Fibroblast of skin of scalp (primary cell): ENCODE data around the gene TTBK1.
"Not testable (repeated sequence)": the region's sequence is repeated elsewhere in the genome, so short reads cannot be mapped to it uniquely, and the experiment has no call there.

ENCODE experiments used
- DNase-seq: peaks from one replicate; pipeline ENCODE4 v3.0.0-alpha.2; 2013

TTBK1 gene

GRCh38 chr6:43290339-43290904 lies 47.1 kb downstream of the TTBK1 start:
- no peak for DNase-seq

DNA sequence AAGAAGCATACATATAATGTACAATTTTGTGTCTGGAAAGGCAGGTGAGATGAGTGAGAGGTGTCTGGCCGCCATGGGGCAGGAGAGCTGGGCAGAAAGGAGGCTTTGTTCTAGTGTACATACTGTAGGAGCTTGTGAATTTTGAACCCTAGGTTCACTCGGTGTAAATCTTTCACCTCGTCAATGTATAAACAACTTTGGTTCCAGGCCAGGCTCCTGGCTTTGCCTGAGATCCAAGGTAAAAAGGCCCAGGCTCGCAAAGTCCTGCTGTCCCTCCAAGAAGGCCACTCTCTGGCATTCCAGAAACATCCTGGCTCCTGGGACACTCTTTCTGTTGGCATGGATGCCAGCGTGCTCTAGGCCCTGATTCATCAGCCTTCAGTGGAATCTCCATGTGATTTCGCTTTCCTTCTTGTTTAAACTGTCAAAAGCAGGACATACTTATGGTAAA lies 47.6 kb downstream of the TTBK1 start:
- no peak for DNase-seq

- DNase-seq, result no peak
These were observed 48.4 kb downstream of the TTBK1 start for GRCh38 chr6:43291708-43292107.

GRCh38 chr6:43292341-43292740 lies 49.1 kb downstream of the TTBK1 start:
- no peak for DNase-seq

DNA sequence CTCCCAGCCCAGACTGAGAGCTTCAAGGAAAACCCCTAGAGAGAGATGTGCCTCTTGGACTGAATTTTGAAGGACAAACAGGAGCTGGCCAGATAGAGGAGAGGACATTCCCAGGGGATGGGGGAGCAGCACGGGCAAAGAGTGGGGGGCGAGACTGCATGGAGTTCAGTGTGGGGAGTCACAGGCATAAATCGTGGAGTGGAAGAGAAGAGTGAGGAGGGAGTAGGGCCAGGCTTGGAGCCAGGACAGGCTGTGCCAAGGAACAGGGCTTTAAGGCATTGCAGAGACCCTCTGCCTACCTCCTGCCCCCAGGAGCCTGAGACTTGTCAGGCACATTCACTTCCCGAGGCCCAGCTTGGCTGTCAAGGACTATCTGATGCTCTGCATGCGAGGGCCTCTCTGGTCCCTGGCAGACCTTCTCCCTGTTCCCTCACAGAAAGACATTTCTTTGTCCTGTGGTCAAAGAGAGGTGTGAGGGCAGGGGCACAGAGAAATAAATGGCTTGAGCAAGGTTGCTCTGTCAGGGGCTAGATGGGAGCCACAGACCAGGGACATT lies 49.6 kb downstream of the TTBK1 start:
- DNase-seq, result no peak

DNA sequence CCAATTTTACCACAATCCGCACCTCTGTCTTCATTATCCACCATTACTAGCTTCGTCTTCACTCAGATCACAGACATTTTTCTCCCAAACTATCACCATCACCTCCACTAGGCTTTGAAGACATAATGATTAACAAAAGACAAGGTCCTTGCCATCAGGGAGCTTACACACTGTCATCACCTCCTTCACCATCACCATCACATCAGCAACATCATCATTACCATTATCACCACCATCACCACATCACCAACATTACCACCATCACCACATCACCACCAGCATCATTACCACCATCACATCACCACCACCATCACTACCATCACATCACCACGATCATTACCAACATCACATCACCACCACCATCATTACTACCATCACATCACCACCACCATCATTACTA lies 50.4 kb downstream of the TTBK1 start:
- DNase-seq, result no peak

- no peak for DNase-seq
These were observed 51.3 kb downstream of the TTBK1 start for GRCh38 chr6:43294536-43294935.

DNA sequence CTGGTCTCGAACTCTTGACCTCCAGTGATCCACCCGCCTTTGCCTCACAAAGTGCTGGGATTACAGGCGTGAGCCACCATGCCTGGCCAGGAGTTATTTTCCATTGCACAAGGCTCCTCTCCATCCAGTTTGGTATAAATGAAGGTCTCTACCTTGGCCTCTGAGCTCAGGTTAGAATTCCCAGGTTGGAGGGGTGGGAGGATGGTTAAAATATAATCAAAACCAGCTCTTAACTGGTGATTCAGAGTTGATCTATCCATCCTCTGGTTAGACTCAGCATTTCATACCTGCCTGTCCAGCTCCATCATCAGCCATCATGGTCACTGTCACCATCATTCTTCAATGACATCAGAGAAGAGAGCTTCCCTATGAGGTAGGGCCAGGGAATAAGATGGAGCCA lies 52.2 kb downstream of the TTBK1 start:
- no peak for DNase-seq

GRCh38 chr6:43296780-43297497 lies 53.7 kb downstream of the TTBK1 start:
- no peak for DNase-seq

DNA sequence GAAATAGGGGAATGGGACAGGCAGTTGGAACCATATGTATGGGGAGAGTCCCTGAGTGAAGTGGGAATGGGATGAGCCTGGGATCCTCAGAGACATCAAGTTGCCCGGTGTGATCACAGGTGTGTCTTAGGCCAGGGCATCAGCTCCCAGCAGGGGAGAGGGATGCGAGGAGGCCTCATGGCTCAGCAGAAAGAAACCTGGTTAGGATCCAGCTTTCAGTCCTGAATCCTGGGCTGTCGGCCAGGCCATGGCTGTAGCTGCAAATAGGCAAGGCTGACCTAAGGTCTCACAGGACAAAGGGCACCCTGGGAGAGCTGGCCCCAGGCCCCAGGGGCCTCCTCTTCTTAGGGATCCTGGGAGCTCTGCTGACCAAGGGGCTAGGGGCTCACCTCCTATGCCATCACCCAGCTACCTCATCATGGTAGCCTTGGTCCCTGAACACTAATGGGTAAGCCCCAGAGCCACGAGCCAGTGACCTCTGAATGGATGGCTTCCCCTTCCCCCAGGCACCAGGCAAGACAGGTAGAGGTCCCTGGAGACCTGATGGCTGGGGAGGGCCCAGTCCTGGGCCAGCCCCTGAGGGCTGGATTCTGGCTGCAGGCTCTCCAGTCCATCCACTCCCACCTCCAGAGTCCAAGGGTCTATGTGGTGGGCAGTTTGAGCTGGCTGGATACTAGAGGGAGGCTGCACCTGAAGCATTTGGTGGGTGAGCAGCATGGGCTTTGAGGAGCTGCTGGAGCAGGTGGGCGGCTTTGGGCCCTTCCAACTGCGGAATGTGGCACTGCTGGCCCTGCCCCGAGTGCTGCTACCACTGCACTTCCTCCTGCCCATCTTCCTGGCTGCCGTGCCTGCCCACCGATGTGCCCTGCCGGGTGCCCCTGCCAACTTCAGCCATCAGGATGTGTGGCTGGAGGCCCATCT lies 54.6 kb downstream of the TTBK1 start, which contains the start of gene SLC22A7:
TSS of gene SLC22A7 (plus strand) at position 617 of the 921 bp plus-strand sequence. CDS start at position 716, 99 bp downstream.
- DNase-seq, result no peak

DNA sequence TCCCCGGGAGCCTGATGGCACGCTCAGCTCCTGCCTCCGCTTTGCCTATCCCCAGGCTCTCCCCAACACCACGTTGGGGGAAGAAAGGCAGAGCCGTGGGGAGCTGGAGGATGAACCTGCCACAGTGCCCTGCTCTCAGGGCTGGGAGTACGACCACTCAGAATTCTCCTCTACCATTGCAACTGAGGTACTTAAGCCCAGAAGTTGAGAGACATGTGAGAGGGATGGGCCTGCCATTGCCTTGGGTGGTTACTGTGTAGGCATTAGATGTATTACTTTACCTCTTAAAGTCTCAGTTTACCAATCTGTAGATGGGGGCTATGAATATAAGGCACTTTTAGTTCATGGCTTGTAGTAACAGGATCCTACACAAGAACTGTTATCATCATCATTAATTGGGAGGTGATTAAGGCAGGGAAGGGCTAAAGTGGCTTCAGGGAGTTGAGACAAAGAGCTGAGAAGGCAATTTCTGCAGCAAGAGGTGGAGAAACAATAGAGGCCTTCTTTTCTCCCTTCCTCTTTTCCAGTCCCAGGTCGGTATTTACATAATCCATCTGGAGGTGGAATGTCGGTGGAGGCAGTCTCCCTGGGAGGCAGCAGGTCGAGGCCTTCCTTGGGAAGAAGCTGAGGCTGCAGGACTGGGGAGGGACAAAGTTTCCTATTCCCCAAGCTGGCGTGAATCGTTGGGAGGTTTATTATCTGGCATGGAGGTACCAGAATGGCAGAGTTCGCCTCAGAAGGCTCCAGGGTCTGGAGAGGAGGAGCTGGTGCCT lies 55.5 kb downstream of the TTBK1 start:
- DNase-seq, result no peak

GRCh38 chr6:43299338-43300293 lies 56.3 kb downstream of the TTBK1 start:
- DNase-seq, result no peak

DNA sequence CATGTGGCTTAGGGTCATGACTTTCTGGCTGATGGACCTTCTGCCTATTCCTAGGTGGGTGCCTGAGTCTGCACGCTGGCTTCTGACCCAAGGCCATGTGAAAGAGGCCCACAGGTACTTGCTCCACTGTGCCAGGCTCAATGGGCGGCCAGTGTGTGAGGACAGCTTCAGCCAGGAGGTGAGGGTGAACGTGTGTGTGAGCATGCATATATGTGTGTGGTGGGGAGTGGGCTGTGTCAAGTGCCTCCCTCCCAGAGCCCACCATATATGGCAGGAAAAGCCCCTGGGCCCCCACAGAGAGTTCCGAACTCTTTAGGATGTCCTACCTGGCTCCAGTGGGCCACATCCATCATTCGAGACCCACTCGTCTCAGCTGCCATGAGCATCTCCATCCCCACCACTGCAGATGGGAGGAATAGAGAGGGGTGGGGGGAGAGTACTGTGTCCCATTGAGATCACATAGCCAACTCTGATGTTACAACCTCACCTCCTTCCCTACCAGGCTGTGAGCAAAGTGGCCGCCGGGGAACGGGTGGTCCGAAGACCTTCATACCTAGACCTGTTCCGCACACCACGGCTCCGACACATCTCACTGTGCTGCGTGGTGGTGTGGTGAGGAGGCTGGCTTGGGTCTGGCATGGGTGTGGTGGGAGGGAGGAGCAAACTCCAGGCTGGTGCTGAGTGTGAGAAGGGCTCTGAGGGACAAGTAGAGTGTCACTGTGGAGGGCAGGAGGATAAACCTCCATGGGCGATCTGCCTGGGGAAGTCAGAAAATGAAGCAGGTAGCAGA lies 58.0 kb downstream of the TTBK1 start:
- no peak for DNase-seq

GRCh38 chr6:43302126-43302525 lies 58.8 kb downstream of the TTBK1 start:
- no peak for DNase-seq

GRCh38 chr6:43303006-43303405 lies 59.7 kb downstream of the TTBK1 start:
- not testable (repeated sequence) for DNase-seq

GRCh38 chr6:43303751-43304331 lies 60.6 kb downstream of the TTBK1 start:
- DNase-seq, result no peak

DNA sequence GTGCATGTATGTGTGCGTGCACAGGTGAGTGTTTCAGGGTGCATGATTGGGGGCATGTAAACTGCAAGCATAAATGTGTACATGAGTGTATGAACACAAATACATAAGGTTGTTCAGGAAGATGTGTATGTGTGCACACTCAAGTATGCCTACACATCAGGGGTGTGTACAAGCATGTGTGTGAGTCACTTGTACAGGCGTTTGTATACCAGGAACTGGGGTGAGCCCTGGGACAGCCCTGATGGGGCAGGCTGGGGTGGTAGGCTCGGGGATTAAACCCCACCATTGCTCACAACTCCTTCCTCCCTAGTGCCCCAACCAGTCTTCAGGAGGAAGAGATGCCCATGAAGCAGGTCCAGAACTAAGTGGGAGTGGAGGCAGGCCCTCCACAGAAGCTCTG lies 61.1 kb downstream of the TTBK1 start:
- DNase-seq, result no peak

GRCh38 chr6:43304882-43305281 lies 61.6 kb downstream of the TTBK1 start:
- no peak for DNase-seq

GRCh38 chr6:43306086-43306485 lies 62.8 kb downstream of the TTBK1 start:
- no peak for DNase-seq
